Bone marrow (tissue), 2 donors: ENCODE data around the gene ACTR10.

ENCODE experiments used
- DNase-seq, 2 donors: peaks; one replicate each; lab custom pipeline; 2025; lab: John Stamatoyannopoulos, UW

ACTR10 gene

GRCh38 chr14:58281969-58282368 lies 82.0 kb downstream of the ACTR10 start:
- DNase-seq: no peak

- no peak for DNase-seq
These were observed 83.1 kb downstream of the ACTR10 start for GRCh38 chr14:58282925-58283593.

GRCh38 chr14:58283730-58284129 lies 83.8 kb downstream of the ACTR10 start:
- DNase-seq: no peak

- DNase-seq: no peak
These were observed 85.2 kb downstream of the ACTR10 start for GRCh38 chr14:58285132-58285531.
